Right cardiac atrium (tissue), 5 donors: ENCODE data around the gene MRPL28. TPM values are rescaled to one million over a fixed set of nuclear protein-coding genes. Genes with fewer than 3 reads are reported as not detected.

ENCODE experiments used
- ATAC-seq, 2 donors: fragments of 200-7000 bp; cut with Tn5 transposase; one replicate each; pipeline versions ENCODE4 v1.8.0 to v1.9.1; 2020; ENCODE audit warnings: moderate library complexity in 2 of 2, mild to moderate bottlenecking in 1 of 2
- DNase-seq, 3 donors: peaks; one replicate each; pipeline ENCODE4 v3.0.0-alpha.2; 2020
- H3K27ac ChIP-seq: one replicate; pipeline ENCODE4 v1.5.1; 2013; ENCODE audit warnings: mild to moderate bottlenecking, low read length, control low read depth, moderate library complexity
- H3K27me3 ChIP-seq: one replicate; pipeline ENCODE4 v1.6.1; 2013; ENCODE audit not compliant: control insufficient read depth, insufficient read depth
- H3K4me1 ChIP-seq: one replicate; pipeline ENCODE4 v1.6.1; 2013; ENCODE audit warnings: low read length; ENCODE audit not compliant: control insufficient read depth, insufficient read depth
- H3K4me3 ChIP-seq: one replicate; pipeline ENCODE4 v1.5.1; 2013; ENCODE audit warnings: low read length, control low read depth
- H3K9me3 ChIP-seq: one replicate; pipeline ENCODE4 v1.6.1; 2013; ENCODE audit warnings: low read length; ENCODE audit not compliant: control insufficient read depth
- WGBS: extraction: QIAGEN DNeasy Blood & Tissue Kit; methylation state at CpG from one replicate; pipeline ENCODE4 v1.1.7; 2013; 5-methylcytosine and 5-hydroxymethylcytosine counted together
- intact Hi-C, 4 donors: fragments of 100-400 bp; cut with DNase I; formaldehyde crosslinking; loops; one replicate each; pipeline versions ENCODE4 v1.11.0 to v1.14.0; 2022 to 2023
- polyA plus RNA-seq: library from polyadenylated mRNA; stranded (reverse); fragments of 200-250 nt; gene quantifications from one replicate; pipeline ENCODE4 v1.2.3, GENCODE V29; 2013
- total RNA-seq, 4 donors: library from RNA; stranded (reverse); fragmentation: NEBNext Ultra II Directional; extraction: Animal tissue kit (Norgen Biotek cat#: 25700); gene quantifications; one replicate each; pipeline ENCODE4 v1.2.1, GENCODE V29; 2021
- donor health status: healthy with polysubstance abuse.
- donor health status: DM: no; HTN: yes; CAD: no.
- donor health status: DM: no; HTN: no; CAD: no.
- donor health status: DM: no; HTN: yes; CAD: no; lungs with severe emphysema.
- donor health status: DM: yes; HTN: yes; CAD: no.

Gene MRPL28
- total and polyA plus RNA-seq, 5 donors = 63.9 to 130 (median 70.6) TPM

DNA sequence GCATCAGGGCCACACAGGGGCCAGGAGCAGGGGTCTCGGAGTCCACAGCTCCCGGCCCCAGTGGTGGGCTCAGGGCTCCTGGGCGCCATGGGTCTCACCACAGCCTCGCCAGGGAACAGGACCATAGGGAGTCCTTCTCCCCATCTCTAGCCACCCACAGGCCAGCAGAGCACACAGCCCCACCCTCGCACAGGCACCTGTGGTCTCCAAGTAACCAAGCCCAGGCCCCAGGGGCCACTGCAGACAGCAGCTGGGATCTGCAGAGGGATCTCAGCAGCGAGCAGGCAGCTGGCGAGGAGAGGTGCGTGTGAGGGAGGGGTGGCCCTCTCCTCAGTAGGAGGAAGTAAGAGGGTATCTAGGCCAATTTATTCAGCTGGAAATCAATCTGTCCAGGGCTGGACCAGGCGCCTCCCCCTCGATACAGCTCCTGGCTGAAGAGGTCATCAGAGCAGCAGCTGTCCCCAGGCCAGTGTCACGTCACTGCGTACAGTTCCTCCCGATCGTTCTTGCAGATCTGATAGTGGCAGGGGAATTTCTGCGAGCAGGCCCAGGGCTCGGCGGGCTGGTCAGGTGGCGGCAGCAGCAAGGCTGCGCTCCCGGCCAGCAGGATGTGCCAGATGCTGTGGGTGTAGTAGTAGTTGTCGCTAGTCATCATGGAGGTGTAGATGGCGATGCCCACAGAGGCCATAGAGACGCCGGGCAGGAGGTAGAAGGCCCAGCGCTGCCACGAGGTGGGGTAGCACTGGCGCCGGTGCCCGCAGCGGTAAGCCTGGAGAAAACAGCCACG, 1.4 kb upstream of the MRPL28 start:
- WGBS = 87% methylated on average over 31 of the region's 31 CpGs
- DNase-seq (peak in 1 of 3 donors; percentile 66), ATAC-seq (peak in 1 of 2 donors; percentile 0)
- no peaks in the 10 kb centered on the region for H3K9me3 ChIP-seq
- H3K27ac ChIP-seq = no peak overlapping the region
- peaks cover 2% of the 10 kb centered on the region for H3K4me1 ChIP-seq
- intact Hi-C loops = no loop called here
- H3K4me3 ChIP-seq = no peak overlapping the region
- H3K27me3 ChIP-seq = no peaks in the 10 kb centered on the region

DNA sequence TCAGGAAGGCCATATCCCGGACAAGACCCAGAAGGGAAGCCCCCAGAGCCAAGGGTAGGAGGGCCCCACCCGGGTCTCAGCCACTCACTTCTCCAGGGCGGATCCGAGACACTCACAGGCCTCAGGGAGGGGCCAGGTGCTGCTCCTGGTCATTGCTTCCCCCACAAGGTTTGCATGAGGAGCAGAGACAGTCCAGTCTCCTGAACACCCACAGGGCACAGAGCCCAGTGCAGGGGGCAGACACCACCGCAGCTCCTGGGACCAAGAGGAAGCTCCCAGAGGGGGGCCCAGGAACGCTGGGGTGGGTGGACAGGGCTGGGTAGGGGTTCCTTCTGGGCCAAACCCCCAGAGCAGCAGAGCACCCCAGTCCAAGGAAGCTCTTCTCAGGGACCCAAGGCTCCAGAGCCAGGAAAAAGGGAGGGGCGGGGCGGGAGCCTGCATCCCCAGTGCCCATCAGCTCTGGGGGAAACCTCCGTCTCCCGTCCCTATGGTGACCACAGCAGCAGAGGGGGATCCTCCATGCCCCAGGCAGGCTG, 709 bp upstream of the MRPL28 start:
- DNase-seq (peak in 1 of 3 donors; percentile 65), ATAC-seq (peak; percentile 6 to 7)
- WGBS = 44% methylated on average over 10 of the region's 10 CpGs
- H3K27me3 ChIP-seq = no peaks in the 10 kb centered on the region
- peaks cover 2% of the 10 kb centered on the region for H3K4me1 ChIP-seq
- H3K27ac ChIP-seq = peak overlapping the region; percentile 19
- intact Hi-C loops = no loop called here
- peak overlapping the region; percentile 6 for H3K4me3 ChIP-seq
- no peaks in the 10 kb centered on the region for H3K9me3 ChIP-seq

DNA sequence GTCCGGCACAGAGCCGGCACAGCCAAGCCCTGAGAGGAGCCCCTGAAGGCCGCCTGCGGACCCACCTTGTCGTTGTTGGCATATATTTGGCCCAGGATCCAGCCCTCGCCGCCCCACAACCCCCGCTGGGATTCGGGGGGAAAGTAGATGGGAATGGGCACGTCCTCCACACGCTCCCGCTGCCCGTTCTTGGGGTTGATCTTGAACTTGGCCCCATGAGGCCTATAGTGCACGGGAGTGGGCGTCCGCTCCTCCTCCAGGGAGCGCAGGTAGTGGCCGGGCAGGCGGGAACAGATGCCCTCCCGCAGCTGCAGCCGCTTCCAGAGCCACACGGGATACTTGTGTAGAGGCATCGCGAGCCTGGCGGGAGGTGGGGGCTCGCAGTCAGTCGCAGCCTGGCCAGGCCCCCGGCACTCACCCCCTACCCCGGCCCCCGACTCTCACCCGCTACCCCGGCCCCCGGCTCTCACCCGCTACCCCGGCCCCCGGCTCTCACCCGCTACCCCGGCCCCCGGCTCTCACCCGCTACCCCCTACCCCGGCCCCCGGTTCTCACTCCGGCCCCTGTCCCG, 387 bp downstream of the MRPL28 start:
- ATAC-seq (peak; percentile 48 to 63), DNase-seq (peak in 1 of 3 donors; percentile 60)
- intact Hi-C loops = no loop called here
- no peaks in the 10 kb centered on the region for H3K9me3 ChIP-seq
- WGBS = 20% methylated on average over 44 of the region's 44 CpGs
- no peak overlapping the region for H3K27ac ChIP-seq
- peaks cover 2% of the 10 kb centered on the region for H3K4me1 ChIP-seq
- H3K27me3 ChIP-seq = no peaks in the 10 kb centered on the region
- H3K4me3 ChIP-seq = peak overlapping the region; percentile 73

DNA sequence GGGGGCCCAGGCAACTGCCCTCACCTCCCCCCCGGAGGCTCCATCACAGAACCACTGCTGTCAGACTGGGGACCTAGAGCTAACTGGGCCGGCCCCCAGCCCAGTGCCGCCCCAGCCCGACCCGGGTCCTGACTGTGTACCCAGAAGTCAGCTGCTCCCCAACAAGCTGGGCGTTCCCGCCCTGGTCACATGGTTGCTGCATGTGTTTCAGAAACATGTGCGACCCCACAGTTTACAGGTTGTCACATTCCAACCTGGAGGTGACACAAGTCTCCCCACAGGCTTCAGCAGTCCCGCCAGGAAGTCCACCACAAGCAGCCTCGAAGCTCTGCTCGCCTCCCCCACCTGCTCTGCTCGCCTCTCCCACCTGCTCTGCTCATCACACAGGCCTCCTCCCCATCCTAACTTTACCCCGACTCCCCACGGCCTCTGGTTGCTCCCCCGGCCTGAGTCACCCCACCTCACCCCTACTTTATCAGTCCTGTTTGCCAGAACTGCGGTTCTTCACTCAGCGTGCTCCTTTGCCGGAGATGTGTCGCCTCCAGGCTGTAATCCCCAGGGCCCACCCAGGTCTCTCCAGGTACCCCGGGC, 968 bp downstream of the MRPL28 start:
- Histone ChIP-seq H3K27ac (no peak overlapping the region), H3K4me1 (peaks cover 2% of the 10 kb centered on the region), H3K9me3 (no peaks in the 10 kb centered on the region), H3K4me3 (no peak overlapping the region), H3K27me3 (no peaks in the 10 kb centered on the region)
- intact Hi-C loops = no loop called here
- no peak for ATAC-seq
- no peak for DNase-seq
- 84% methylated on average over 20 of the region's 20 CpGs for WGBS

DNA sequence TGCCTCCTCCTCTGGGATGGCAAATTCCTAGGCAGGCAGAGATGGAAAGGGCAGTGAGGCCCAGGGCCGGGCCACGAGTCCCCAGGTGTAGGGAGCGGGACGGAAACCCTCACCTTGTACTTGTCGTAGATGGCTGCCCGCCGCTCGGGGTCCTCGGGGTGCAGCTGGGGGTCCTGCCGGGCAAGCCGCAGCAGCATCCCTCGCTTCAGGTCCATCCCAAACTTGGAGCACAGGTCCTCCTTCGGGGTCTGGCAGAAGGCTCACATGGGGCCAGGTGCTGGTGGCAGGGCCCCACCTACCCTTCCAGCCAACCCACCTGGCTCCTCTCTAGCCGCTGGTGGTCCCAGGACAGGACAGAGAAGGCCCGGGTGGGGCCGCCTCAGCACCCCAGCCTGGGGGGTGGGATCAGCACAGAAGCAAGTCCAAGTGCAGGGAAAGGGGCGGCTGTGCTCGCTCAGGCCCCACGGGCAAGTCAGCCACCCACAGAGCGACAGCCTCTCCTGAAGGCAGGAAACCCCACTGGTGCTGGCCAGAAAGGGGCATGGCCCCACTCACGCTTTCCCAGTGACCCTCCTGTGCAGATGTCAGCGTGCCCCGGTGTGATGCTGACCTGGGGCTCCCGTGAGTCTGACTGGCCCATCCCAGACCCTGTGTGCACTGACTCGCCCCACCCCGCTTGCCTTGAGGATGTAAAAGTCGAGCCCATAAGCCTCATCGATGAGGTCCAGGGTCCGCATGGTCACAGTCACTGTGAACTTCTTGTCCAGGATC, 1.8 kb downstream of the MRPL28 start:
- H3K4me3 ChIP-seq = no peak overlapping the region
- no peaks in the 10 kb centered on the region for H3K27me3 ChIP-seq
- intact Hi-C loops = no loop called here
- no peak overlapping the region for H3K27ac ChIP-seq
- ATAC-seq (no peak), DNase-seq (peak in 1 of 3 donors; percentile 57)
- WGBS = 94% methylated on average over 29 of the region's 29 CpGs
- peaks cover 2% of the 10 kb centered on the region for H3K4me1 ChIP-seq
- no peaks in the 10 kb centered on the region for H3K9me3 ChIP-seq

DNA sequence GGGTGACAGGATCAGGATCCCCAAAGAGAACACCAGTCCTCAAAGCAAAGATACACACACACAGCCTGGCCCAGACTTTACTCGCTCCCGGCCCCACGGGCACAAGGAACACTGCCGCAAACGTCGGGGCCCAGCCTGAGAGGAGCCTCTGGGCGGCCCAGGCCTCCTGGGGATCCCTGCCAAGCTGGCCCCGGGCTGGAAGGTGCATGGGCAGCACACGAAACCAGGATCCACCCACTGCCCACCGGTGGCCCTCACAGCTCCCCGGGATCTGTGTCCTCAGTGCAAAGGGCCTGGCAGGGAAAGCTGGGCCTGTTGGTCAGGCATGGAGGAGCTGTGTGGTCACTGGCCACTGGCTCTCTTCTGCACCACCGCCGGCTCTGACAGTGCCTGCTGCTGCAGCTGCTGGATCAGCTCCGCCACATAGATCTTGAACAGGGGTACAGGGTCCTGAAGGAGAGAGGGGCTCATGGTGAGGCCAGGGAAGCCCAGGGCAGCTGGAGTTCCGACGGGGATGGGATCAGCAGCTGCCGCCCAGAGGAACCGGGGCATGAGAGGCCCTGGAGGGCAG, 2.9 kb downstream of the MRPL28 start:
- no peak for DNase-seq
- no peak for ATAC-seq
- no peaks in the 10 kb centered on the region for H3K9me3 ChIP-seq
- H3K27me3 ChIP-seq = no peaks in the 10 kb centered on the region
- no peak overlapping the region for H3K27ac ChIP-seq
- 94% methylated on average over 18 of the region's 18 CpGs for WGBS
- no peak overlapping the region for H3K4me3 ChIP-seq
- H3K4me1 ChIP-seq = peaks cover 2% of the 10 kb centered on the region
- intact Hi-C loops = no loop called here

DNA sequence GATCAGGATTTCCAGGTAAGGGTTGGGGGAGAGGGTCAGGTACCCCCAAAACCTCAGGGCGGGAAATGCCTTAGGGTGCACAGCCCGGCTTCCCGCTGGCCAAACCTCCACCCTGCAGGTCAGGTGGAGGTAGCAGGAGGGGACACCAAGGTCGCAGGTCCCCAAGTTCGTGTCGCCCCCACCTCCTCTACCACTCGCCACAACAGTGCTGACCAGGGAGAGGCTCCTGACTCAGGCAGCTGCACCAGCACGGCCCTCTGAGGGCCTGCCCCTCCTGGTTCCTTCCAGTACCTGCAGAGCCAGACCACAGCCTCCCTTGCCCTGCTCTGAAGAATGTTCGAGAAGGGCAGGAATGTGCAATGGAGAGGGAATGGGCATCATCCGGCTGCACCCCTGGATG, 3.9 kb downstream of the MRPL28 start:
- Histone ChIP-seq H3K4me1 (peaks cover 2% of the 10 kb centered on the region), H3K4me3 (no peak overlapping the region), H3K27ac (no peak overlapping the region), H3K9me3 (no peaks in the 10 kb centered on the region), H3K27me3 (no peaks in the 10 kb centered on the region)
- DNase-seq = no peak
- 90% methylated on average over 10 of the region's 10 CpGs for WGBS
- intact Hi-C loops = no loop called here
- no peak for ATAC-seq

- Histone ChIP-seq H3K4me1 (no peaks in the 10 kb centered on the region), H3K9me3 (no peaks in the 10 kb centered on the region), H3K27me3 (no peaks in the 10 kb centered on the region), H3K27ac (no peak overlapping the region), H3K4me3 (no peak overlapping the region)
- DNase-seq (no peak), ATAC-seq (no peak)
- intact Hi-C loops = loop anchor here in 2 of 4 donors (5.0 kb wide), 1 partner anchor 258 kb away; no protein-coding TSS in a partner anchor
- WGBS = 57% methylated on average over 19 of the region's 19 CpGs
Measured at GRCh38 chr16:364595-365491, 5.5 kb downstream of the MRPL28 start.

DNA sequence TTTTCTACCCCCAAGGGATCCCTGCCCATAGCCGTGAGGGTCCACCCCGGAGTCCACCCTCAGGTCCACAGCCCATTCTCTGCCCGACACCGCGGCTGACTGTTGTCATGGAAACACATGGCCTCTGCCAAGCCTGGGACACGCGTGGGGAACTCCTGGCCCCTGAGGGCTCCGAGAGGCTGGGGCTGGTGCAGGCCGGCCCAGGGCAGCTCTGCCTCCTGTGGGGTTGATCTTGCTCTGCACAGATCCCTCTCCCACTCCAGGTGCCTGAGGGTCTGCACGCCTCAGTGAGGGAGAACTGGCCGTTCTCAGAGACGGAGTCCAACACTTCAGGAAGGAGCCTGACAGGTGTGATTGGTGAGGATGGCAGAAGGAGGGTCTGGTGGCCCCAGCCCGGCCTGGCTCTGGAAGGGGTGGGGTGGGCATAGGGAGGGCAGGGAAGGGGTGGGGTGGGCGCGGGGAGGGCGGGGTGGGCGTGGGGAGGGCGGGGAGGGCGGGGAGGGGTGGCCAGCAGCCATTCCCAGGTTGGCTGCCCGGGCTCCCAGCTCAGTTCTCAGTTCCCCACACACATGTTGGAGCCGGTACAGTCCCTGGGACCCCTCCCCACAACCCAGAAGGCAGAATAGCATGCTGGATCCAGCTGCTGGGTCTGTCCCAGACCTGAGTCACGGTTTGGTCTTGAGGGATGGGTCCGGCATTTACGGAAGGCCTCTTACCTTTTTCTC, 6.4 kb downstream of the MRPL28 start:
- 46% methylated on average over 24 of the region's 24 CpGs for WGBS
- intact Hi-C loops = loop anchor here in 2 of 4 donors (5.0 kb wide), 1 partner anchor 257 kb away; no protein-coding TSS in a partner anchor
- Histone ChIP-seq H3K9me3 (no peaks in the 10 kb centered on the region), H3K4me3 (no peak overlapping the region), H3K27me3 (no peaks in the 10 kb centered on the region), H3K27ac (no peak overlapping the region), H3K4me1 (no peaks in the 10 kb centered on the region)
- ATAC-seq = no peak
- DNase-seq = peak in 1 of 3 donors; percentile 51
